GM19043 (cell line): Measurements from ENCODE around the gene BMP6.

Experiments
- ATAC-seq: cut with Tn5 transposase; IDR thresholded peaks from one replicate; pipeline ENCODE4 v1.9.1; 2021; ENCODE audit warnings: low read depth; ENCODE audit not compliant: unreplicated experiment

BMP6 gene

GRCh38 chr6:7719364-7719850 lies 6.5 kb upstream of the BMP6 start:
- ATAC-seq: no peak

- no peak for ATAC-seq
Observed at GRCh38 chr6:7720346-7720745, 5.6 kb upstream of the BMP6 start.

- ATAC-seq: no peak
Observed at GRCh38 chr6:7721649-7722048, 4.2 kb upstream of the BMP6 start.

DNA sequence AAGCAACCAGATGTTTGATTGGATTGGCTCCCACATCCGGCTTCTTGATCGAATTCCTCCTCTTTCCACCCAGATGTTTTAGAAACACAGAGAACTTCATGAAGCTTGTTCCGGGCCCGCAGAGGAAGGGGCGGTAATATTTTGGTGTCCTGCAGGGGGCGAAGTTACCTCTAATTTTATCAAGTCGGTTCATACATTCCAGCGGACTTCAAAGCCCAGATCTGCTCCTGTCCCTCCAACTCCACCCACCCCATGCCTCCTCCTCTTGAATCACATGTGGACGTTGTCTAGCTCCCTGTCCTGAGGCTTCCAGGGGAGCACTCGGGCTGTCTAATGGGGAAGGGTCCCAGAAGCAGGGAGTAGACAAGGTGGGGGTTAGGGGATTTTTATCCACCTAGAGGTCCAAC lies 2.9 kb upstream of the BMP6 start:
- peak; percentile 39 for ATAC-seq

- no peak for ATAC-seq
Observed at GRCh38 chr6:7723554-7723953, 2.3 kb upstream of the BMP6 start.

DNA sequence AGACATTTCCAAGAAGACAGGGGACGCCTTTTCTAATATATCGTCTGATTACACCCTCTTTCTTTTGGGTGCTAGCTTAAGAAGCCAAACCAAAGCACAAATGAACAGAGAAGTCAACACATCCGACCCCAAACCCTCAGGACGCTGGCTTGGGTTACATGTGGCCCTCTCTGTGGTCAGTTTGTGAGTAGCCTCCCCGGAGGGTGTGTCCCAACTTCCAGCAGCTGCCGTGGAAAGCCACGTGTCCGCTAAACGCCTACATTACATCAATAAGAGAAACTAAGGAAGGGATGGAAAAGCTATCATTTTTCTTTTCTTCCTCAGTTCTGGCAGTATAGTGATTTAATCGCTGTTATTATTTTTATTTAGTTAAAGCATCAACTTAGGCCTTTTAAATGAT lies 487 bp upstream of the BMP6 start:
- ATAC-seq: no peak

DNA sequence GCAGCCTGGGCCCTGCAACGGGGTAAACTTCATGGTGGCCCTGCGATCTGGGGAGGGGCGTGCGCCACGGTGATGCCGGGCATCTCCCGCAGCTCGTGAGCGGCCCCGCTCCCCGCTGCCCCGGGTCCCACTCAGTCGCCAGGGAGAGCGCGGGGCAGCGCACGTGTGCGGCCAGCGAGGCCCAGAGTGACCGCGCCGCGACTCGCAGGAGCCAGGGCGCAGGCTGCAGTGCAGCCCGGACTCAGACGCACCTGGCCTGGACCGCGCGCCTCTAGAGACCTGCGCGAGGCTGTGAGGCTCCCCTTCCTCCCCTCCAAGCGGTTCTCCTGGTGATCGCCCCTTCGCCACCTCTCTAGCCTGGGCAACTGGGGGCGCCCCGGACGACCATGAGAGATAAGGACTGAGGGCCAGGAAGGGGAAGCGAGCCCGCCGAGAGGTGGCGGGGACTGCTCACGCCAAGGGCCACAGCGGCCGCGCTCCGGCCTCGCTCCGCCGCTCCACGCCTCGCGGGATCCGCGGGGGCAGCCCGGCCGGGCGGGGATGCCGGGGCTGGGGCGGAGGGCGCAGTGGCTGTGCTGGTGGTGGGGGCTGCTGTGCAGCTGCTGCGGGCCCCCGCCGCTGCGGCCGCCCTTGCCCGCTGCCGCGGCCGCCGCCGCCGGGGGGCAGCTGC lies 652 bp downstream of the BMP6 start:
- ATAC-seq: peak; percentile 1

DNA sequence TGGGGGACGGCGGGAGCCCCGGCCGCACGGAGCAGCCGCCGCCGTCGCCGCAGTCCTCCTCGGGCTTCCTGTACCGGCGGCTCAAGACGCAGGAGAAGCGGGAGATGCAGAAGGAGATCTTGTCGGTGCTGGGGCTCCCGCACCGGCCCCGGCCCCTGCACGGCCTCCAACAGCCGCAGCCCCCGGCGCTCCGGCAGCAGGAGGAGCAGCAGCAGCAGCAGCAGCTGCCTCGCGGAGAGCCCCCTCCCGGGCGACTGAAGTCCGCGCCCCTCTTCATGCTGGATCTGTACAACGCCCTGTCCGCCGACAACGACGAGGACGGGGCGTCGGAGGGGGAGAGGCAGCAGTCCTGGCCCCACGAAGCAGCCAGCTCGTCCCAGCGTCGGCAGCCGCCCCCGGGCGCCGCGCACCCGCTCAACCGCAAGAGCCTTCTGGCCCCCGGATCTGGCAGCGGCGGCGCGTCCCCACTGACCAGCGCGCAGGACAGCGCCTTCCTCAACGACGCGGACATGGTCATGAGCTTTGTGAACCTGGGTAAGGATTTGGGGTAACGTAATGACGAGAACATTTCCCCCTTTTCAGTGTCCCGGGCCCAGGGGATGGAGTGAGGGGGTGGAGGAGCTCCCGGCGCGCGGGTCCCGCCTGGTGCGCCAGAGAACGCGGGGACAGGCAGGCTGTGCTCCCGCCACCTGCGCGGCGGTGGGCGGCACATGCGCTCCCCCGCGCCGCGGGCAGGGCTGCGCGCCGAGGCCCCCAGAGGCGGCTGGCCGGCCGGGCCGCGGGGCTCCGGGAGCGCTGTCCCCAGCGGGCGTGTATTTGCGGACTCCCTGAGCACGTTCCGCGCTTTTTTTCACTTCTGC lies 1.4 kb downstream of the BMP6 start:
- no peak for ATAC-seq

- no peak for ATAC-seq
Observed at GRCh38 chr6:7727946-7728854, 2.3 kb downstream of the BMP6 start.

DNA sequence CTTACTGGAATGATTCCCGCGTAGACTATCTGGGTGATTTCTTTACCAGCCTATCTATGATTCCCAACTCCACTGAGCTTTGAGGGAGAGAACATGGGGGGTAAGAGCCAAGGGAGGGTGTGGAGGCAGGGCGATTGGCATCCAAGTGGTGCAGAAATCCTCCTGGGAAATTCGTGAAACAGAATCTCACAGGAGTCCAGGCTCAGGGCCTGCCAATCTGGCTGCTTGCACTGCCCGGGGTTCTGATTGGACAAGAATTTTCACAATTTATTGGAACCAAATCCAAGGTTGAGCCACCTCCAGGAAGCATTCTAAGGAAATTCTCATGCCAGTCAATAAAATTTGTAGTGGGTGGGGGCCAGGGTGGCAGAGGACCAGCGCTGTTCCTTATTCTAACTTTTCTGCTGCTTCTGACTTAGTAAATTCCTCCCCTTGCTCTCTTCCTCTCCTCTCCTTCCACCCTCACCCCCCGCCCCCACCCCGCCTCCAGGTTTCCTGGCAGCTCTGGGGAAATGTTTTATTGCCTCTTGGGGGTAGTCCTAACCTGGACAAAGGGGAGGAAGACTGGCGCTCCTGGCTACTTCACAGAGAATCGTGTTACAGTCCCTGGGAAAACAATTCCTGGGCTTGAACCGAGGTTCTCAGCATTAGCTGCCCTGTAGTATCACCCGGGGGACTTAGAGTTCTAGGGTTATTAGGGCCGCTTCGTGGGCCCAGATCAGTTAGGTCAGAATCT lies 3.1 kb downstream of the BMP6 start:
- ATAC-seq: no peak

DNA sequence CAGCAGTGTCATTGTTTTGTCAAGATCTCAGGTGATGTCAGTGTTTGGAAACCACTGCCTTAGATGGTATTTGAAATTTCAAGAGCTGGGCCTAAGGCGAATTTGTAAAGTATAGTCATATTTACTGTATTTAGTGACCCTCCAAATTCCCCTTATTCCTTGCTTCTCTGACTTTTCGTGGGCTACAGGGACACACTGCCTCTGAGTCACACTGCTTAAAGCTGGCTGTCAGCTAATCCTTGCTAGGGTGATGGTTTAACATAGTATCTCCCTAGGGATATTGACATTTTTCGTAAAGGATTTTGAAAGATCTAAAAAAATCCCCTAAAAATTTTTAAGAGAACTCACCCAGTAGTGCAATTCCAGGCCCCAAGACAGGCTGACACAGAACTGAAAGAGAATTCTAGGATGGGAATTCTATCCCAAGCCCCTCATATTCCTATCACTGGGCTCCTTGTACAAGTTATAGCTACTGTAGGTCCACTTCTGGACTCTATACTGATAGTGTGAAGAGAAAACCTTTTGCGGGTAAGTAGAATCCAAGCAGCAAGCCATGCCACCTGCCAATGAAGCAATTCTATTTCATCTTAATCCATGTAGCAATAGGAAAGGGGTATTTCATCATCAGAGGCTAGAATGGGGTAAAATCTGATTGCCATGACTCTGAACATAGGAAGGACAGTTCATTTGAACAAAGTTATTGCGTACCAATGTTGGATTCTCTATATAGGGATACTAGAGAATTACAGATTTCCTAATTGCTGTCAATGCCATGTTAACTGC lies 4.3 kb downstream of the BMP6 start:
- no peak for ATAC-seq

- ATAC-seq: no peak
Observed at GRCh38 chr6:7730784-7731227, 4.9 kb downstream of the BMP6 start.

GRCh38 chr6:7731294-7731693 lies 5.4 kb downstream of the BMP6 start:
- ATAC-seq: no peak

- no peak for ATAC-seq
Observed at GRCh38 chr6:7732228-7732627, 6.3 kb downstream of the BMP6 start.

- ATAC-seq: no peak
Observed at GRCh38 chr6:7734707-7735383, 8.9 kb downstream of the BMP6 start.

DNA sequence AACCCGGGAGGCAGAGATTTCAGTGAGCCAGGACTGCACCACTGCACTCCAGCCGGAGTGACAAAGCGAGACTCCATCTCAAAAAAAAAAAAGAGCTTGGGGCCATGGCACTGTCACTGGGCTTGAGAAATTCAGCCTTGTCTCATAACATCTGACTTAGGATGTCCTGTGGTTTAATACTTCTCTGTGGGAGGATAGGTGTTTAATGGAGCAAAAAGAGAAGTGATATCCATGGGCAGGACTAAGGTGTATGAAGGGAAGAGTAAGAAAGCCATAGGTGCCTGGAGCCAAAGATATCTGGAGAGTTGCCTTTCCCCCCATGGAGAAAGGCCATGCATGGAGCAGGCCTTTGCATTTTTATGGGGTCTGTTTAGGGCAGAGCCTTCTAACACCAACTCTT lies 11.2 kb downstream of the BMP6 start:
- ATAC-seq: no peak

- ATAC-seq: no peak
Observed at GRCh38 chr6:7737867-7738266, 12.0 kb downstream of the BMP6 start.

DNA sequence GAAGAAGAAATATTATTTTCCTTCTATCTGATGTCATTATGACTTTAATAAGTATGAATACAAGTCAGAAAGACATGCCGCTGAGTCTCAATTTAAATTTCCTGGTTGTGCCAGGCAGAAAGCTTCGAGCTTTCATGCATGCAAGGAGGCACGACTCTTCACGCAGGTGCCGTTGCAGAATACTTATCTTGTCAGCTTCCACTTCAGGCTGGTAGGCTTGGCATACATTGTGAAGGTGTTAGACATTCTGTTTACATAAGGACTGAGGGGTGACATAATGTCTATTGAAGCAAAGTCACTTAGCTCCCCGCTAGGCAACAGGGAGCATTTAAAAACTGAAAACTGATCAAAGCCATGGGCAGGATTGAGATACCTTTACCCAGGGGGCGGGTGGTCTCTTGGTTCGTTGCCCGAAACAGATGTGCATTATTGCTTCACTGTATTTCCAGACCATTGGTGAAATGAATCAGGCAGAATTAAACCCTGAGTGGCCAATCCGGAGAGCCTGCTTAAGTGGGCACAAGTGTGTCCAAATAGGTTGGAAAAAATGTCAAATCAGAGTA lies 16.4 kb downstream of the BMP6 start:
- ATAC-seq: no peak

DNA sequence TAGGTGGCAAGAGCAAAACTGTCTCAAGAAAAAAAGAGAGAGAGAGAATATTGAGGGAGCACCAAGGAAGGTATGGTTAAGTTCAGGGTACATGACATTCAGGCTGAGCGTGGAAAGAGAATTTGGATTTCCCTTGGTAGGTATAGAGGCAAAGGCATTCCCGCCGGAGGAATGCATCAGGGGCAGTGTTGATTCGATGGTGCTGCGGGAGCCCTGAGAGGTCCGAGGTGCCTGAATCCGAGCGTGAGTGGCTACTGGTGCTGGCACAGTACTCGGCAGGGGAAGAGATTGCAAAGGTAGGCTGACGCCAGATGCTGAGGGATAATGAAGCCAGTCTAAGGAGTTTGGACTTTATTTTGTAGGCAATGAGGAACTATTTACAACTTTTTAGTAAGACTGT lies 20.0 kb downstream of the BMP6 start:
- no peak for ATAC-seq
